Caco-2 (cell line): Measurements from ENCODE around the gene REEP3. TPM values are rescaled to one million over a fixed set of nuclear protein-coding genes. Genes with fewer than 3 reads are reported as not detected.

Experiments used
- BruUV-seq: library from RNA; stranded (reverse); fragments of 400-500 nt; replicated peaks from 2 replicates; lab custom pipeline; 2021; lab: Mats Ljungman, UMichigan
- CTCF ChIA-PET: fragments of 300-600 bp; sonication (Branson Sonifier 250); formaldehyde crosslinking; loops from one replicate; lab custom pipeline; 2022; ENCODE audit warnings: antibody characterized with exemption; lab: Charles Lee
- POLR2A ChIA-PET: fragments of 300-600 bp; sonication (Branson Sonifier 250); formaldehyde crosslinking; loops from one replicate; lab custom pipeline; 2022; ENCODE audit warnings: antibody characterized with exemption; lab: Charles Lee
- DNase-seq, 2 experiments: peaks; one replicate each; pipeline versions ENCODE4 v3.0.0 to v3.0.0-alpha.2; 2020 to 2022
- H3K27me3 ChIP-seq: replicated peaks from 2 replicates; pipeline ENCODE4 v1.6.0; 2011; ENCODE audit warnings: low read length; ENCODE audit not compliant: control insufficient read depth, insufficient read depth
- H3K36me3 ChIP-seq: 2 replicates; pipeline ENCODE4 v1.5.1; 2011; ENCODE audit warnings: low read length; ENCODE audit not compliant: control insufficient read depth, insufficient read depth
- H3K4me1 ChIP-seq: fragments of 250-450 bp; sonication (Bioruptor Pico); 2 replicates; pipeline ENCODE4 v1.5.1; 2020; ENCODE audit warnings: mild to moderate bottlenecking
- H3K4me3 ChIP-seq: 2 replicates; pipeline ENCODE4 v1.5.1; 2011; ENCODE audit warnings: low read depth, mild to moderate bottlenecking, control low read depth, low read length
- H3K9me3 ChIP-seq: fragments of 250-450 bp; sonication (Bioruptor Pico); 2 replicates; pipeline ENCODE4 v1.5.1; 2020; ENCODE audit warnings: mild to moderate bottlenecking, moderate library complexity
- H3K27ac Mint-ChIP-seq: one replicate; pipeline ENCODE4 v1.8.0; 2022; ENCODE audit warnings: mixed read lengths; ENCODE audit not compliant: unreplicated experiment
- H3K27me3 Mint-ChIP-seq: one replicate; pipeline ENCODE4 v1.8.0; 2022; ENCODE audit warnings: mixed read lengths; ENCODE audit not compliant: insufficient read depth, unreplicated experiment
- H3K36me3 Mint-ChIP-seq: one replicate; pipeline ENCODE4 v1.8.0; 2022; ENCODE audit warnings: mild to moderate bottlenecking, mixed read lengths; ENCODE audit not compliant: insufficient read depth, unreplicated experiment
- H3K4me1 Mint-ChIP-seq: one replicate; pipeline ENCODE4 v1.8.0; 2022; ENCODE audit warnings: low read depth, mixed read lengths; ENCODE audit not compliant: unreplicated experiment
- H3K4me3 Mint-ChIP-seq: one replicate; pipeline ENCODE4 v1.8.0; 2022; ENCODE audit warnings: mild to moderate bottlenecking, moderate library complexity, mixed read lengths; ENCODE audit not compliant: unreplicated experiment
- H3K9me3 Mint-ChIP-seq: one replicate; pipeline ENCODE4 v1.8.0; 2022; ENCODE audit warnings: mixed read lengths; ENCODE audit not compliant: unreplicated experiment
- intact Hi-C: fragments of 100-400 bp; cut with micrococcal nuclease; formaldehyde crosslinking; loops from one replicate; pipeline ENCODE4 v1.10.0; 2022; ENCODE audit not compliant: unreplicated experiment
- total RNA-seq: library from RNA; stranded (reverse); gene quantifications from 2 replicates; pipeline ENCODE4 v1.2.3, GENCODE V29; 2022
- TF ChIP-seq, protein P1 (sequence below), 2 experiments: fragments of 200-600 bp in 1 of 2; IDR thresholded peaks; 1 replicate in 1 of 2; 2 replicates in 1 of 2; pipeline versions ENCODE4 v1.5.1 to v1.8.0; 2011 to 2022; ENCODE audit warnings: antibody characterized with exemption in 1 of 2, control low read depth in 1 of 2, inconsistent platforms in 1 of 2, low read depth in 1 of 2, low read length in 1 of 2, mild to moderate bottlenecking in 1 of 2, moderate library complexity in 1 of 2; ENCODE audit not compliant: insufficient read depth in 1 of 2, severe bottlenecking in 1 of 2, unreplicated experiment in 1 of 2

The REEP3 gene
- total RNA-seq, 1 experiment from 2014 or later: 66.4 TPM

- CTCF ChIA-PET: no interaction called here
- BruUV-seq: no TSS peak
- no peaks in the 10 kb centered on the region for H3K9me3 Mint-ChIP-seq
- H3K27me3 Mint-ChIP-seq: no peaks in the 10 kb centered on the region
- no peaks in the 10 kb centered on the region for H3K27me3 ChIP-seq
- no peak overlapping the region for H3K4me3 ChIP-seq
- H3K4me3 Mint-ChIP-seq: no peak overlapping the region
- no peaks in the 10 kb centered on the region for H3K36me3 Mint-ChIP-seq
- DNase-seq: no peak
- H3K9me3 ChIP-seq: no peaks in the 10 kb centered on the region
- POLR2A ChIA-PET: no interaction called here
- TF ChIP-seq, protein P1, sequence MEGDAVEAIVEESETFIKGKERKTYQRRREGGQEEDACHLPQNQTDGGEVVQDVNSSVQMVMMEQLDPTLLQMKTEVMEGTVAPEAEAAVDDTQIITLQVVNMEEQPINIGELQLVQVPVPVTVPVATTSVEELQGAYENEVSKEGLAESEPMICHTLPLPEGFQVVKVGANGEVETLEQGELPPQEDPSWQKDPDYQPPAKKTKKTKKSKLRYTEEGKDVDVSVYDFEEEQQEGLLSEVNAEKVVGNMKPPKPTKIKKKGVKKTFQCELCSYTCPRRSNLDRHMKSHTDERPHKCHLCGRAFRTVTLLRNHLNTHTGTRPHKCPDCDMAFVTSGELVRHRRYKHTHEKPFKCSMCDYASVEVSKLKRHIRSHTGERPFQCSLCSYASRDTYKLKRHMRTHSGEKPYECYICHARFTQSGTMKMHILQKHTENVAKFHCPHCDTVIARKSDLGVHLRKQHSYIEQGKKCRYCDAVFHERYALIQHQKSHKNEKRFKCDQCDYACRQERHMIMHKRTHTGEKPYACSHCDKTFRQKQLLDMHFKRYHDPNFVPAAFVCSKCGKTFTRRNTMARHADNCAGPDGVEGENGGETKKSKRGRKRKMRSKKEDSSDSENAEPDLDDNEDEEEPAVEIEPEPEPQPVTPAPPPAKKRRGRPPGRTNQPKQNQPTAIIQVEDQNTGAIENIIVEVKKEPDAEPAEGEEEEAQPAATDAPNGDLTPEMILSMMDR (IDR thresholded peaks at IDR 0.05; ENCODE audit: insufficient read depth in 1 of 2, low read depth in 1 of 2, low read length in 1 of 2, severe bottlenecking in 1 of 2, unreplicated experiment in 1 of 2): no peak
- no peaks in the 10 kb centered on the region for H3K36me3 ChIP-seq
- no peak overlapping the region for H3K27ac Mint-ChIP-seq
- peaks cover 16% of the 10 kb centered on the region for H3K4me1 Mint-ChIP-seq
- H3K4me1 ChIP-seq: peaks cover 12% of the 10 kb centered on the region
- intact Hi-C loops: no loop called here
Observed at GRCh38 chr10:63543576-63543962, 22.4 kb downstream of the REEP3 start.

- no peak overlapping the region for H3K4me3 ChIP-seq
- no peak overlapping the region for H3K4me3 Mint-ChIP-seq
- DNase-seq: no peak
- H3K9me3 Mint-ChIP-seq: no peaks in the 10 kb centered on the region
- peaks cover 16% of the 10 kb centered on the region for H3K4me1 Mint-ChIP-seq
- no peak overlapping the region for H3K27ac Mint-ChIP-seq
- no TSS peak for BruUV-seq
- peaks cover 13% of the 10 kb centered on the region for H3K4me1 ChIP-seq
- TF ChIP-seq, protein P1 (IDR thresholded peaks at IDR 0.05; ENCODE audit: insufficient read depth in 1 of 2, low read depth in 1 of 2, low read length in 1 of 2, severe bottlenecking in 1 of 2, unreplicated experiment in 1 of 2): no peak
- intact Hi-C loops: no loop called here
- H3K36me3 ChIP-seq: no peaks in the 10 kb centered on the region
- H3K9me3 ChIP-seq: no peaks in the 10 kb centered on the region
- no peaks in the 10 kb centered on the region for H3K36me3 Mint-ChIP-seq
- no peaks in the 10 kb centered on the region for H3K27me3 ChIP-seq
- H3K27me3 Mint-ChIP-seq: no peaks in the 10 kb centered on the region
- ChIA-PET CTCF (no interaction called here), POLR2A (no interaction called here)
Observed at GRCh38 chr10:63544418-63544817, 23.2 kb downstream of the REEP3 start.

- Mint-ChIP-seq H3K27ac (no peak overlapping the region), H3K27me3 (no peaks in the 10 kb centered on the region), H3K4me3 (no peak overlapping the region), H3K9me3 (no peaks in the 10 kb centered on the region), H3K4me1 (peaks cover 12% of the 10 kb centered on the region), H3K36me3 (no peaks in the 10 kb centered on the region)
- intact Hi-C loops: no loop called here
- Histone ChIP-seq H3K4me3 (no peak overlapping the region), H3K36me3 (no peaks in the 10 kb centered on the region), H3K27me3 (no peaks in the 10 kb centered on the region), H3K4me1 (peaks cover 16% of the 10 kb centered on the region), H3K9me3 (no peaks in the 10 kb centered on the region)
- CTCF ChIA-PET: no interaction called here
- POLR2A ChIA-PET: interaction anchor here (0.6 kb wide), 1 partner anchor 16 kb away, joined by 3 read pairs; no protein-coding TSS in a partner anchor
- DNase-seq: no peak
- TF ChIP-seq, protein P1 (IDR thresholded peaks at IDR 0.05; ENCODE audit: insufficient read depth in 1 of 2, low read depth in 1 of 2, low read length in 1 of 2, severe bottlenecking in 1 of 2, unreplicated experiment in 1 of 2): no peak
- no TSS peak for BruUV-seq
Observed at GRCh38 chr10:63547628-63548360, 26.6 kb downstream of the REEP3 start.
